ENCODE measurements around the gene CNOT9. TPM values are rescaled to one million over a fixed set of nuclear protein-coding genes. Genes with fewer than 3 reads are reported as not detected.

CNOT9 gene
- total and polyA plus RNA-seq, 12 donors: 15.7 to 28.2 (median 20.5) TPM

DNA sequence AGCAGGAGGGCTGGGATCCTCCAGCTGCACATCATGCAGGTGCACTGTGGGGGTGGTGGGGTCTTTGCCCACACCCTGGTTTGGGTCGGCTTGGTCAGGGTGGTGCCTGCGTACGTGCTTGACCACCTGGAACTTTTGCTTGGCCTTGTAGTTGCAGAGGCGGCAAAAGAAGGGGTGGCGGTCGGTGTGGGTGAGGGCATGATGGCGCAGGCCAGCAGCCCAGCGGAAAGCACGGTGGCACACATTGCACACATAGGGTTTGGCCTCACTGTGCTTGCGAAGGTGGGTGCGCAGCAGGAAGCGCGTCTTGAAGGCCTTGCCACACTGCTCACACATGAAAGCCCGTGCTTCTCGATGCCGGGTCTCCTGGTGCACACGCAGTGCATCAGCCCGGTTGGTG is 69.7 kb downstream of the CNOT9 start:
- H3K36me3 ChIP-seq: peaks cover 0 to 100% (median 78%) of the 10 kb centered on the region in 9 donors
- H3K27me3 ChIP-seq: no peaks in the 10 kb centered on the region
- DNase-seq: no peak
- WGBS, 2 donors: 97% methylated on average over 18 of the region's 18 CpGs
- H3K27ac ChIP-seq: no peak overlapping the region
- no peaks in the 10 kb centered on the region for H3K4me1 ChIP-seq
- no peak overlapping the region for H3K4me3 ChIP-seq
- TF ChIP-seq CTCF (IDR thresholded peaks at IDR 0.05): no peak
- no peaks in the 10 kb centered on the region for H3K9me3 ChIP-seq
- ATAC-seq: no peak
- intact Hi-C loops (cut with DNase I): no loop called here

DNA sequence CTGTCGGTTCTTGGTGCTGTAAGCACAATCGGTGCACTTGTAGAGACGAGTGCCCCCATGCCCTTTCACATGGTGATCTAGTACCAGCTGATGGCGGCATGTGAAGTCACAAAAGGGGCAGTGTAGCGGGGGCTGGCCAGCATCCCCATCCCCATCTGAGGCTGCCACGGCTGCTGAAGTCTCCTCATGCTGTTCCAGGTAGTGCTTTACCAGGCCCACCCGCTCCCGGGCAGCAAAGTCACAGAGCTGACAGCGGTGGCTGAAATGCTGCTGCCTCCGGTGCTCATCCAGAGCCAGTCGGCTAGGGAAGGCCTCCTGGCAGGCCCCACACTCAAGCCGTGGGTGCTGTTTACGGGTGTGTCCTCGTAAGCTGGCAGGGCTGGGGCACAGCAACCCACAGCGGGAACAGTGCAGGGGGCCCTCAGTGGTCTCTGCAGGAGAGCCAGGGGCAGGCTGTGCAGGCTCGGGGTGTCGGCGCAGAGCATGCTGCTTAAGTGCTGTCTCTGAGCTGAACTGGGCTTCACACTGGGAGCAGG is 73.5 kb downstream of the CNOT9 start:
- ATAC-seq (peak in 1 of 8 donors; percentile 25), DNase-seq (no peak)
- no peak for TF ChIP-seq CTCF (IDR thresholded peaks at IDR 0.05)
- H3K27ac ChIP-seq: no peak overlapping the region
- no peak overlapping the region for H3K4me3 ChIP-seq
- WGBS, 2 donors: 92 to 94% methylated on average over 18 of the region's 18 CpGs
- peaks cover 11 to 100% (median 78%) of the 10 kb centered on the region in 9 donors for H3K36me3 ChIP-seq
- H3K9me3 ChIP-seq: no peaks in the 10 kb centered on the region
- H3K4me1 ChIP-seq: no peaks in the 10 kb centered on the region
- intact Hi-C loops (cut with DNase I): loop anchor here in 3 of 10 donors (10.0 kb wide), 3 partner anchors 77 to 237 kb away; partner anchors contain the start of genes VIL1 (in 2 of the 3), CNOT9 (in 1 of the 3) and USP37 (in 1 of the 3)
- no peaks in the 10 kb centered on the region for H3K27me3 ChIP-seq

- ATAC-seq (peak in 4 of 8 donors; percentile 14 to 33 (median 26)), DNase-seq (no peak)
- intact Hi-C loops (cut with DNase I): loop anchor here in 3 of 10 donors (10.0 kb wide), 3 partner anchors 78 to 238 kb away; partner anchors contain the start of genes VIL1 (in 2 of the 3), CNOT9 (in 1 of the 3) and USP37 (in 1 of the 3)
- H3K27ac ChIP-seq: no peak overlapping the region
- H3K4me3 ChIP-seq: no peak overlapping the region
- no peaks in the 10 kb centered on the region for H3K27me3 ChIP-seq
- WGBS, 2 donors: 89 to 91% methylated on average over 17 of the region's 17 CpGs
- no peak for TF ChIP-seq CTCF (IDR thresholded peaks at IDR 0.05)
- H3K4me1 ChIP-seq: no peaks in the 10 kb centered on the region
- H3K9me3 ChIP-seq: no peaks in the 10 kb centered on the region
- peaks cover 10 to 100% (median 79%) of the 10 kb centered on the region in 9 donors for H3K36me3 ChIP-seq
Observed at GRCh38 chr2:218642786-218643185, 74.1 kb downstream of the CNOT9 start.

DNA sequence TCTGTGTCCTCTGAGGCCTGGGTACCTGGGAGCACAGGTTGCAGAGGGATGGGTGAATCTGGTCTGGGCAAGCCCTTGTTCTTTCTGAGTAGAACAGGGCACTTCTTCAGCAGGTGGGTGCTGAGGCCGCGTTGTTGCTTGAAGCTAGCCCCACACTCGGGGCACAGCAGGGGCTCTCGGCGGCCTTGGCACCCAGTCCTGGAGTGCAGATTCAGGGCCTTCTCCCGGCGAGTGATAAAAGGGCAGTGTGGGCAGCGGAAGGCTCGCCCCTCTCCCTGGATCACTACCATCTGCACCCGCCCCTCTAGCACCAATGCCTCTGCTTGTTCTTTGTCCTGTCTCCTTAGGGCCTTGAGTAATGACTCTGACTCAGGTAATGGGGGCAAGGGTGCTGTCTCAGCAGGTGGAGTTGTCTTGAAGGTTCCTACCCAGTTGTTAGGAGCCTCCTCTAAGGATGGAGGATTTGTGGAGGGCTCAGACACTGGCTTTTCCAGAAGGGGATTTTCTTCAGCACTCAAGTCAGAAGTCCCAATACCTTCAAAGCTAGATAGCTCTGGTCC is 75.2 kb downstream of the CNOT9 start:
- Histone ChIP-seq H3K9me3 (no peaks in the 10 kb centered on the region), H3K27ac (no peak overlapping the region), H3K4me1 (peaks cover 0 to 4% (median 0%) of the 10 kb centered on the region in 9 donors), H3K4me3 (no peak overlapping the region), H3K36me3 (peaks cover 4 to 100% (median 72%) of the 10 kb centered on the region in 9 donors), H3K27me3 (no peaks in the 10 kb centered on the region)
- intact Hi-C loops (cut with DNase I): loop anchor here in 3 of 10 donors (10.0 kb wide), 3 partner anchors 79 to 239 kb away; partner anchors contain the start of genes VIL1 (in 2 of the 3), CNOT9 (in 1 of the 3) and USP37 (in 1 of the 3)
- TF ChIP-seq CTCF (IDR thresholded peaks at IDR 0.05): no peak
- DNase-seq (no peak), ATAC-seq (no peak)
- 93 to 96% methylated on average over 10 of the region's 10 CpGs for WGBS, 2 donors

All from heart right ventricle (tissue), 16 donors.